Stomach smooth muscle (tissue), 2 donors: ENCODE results near the gene NOS3.

Experiments used
- H3K27ac ChIP-seq: one replicate; pipeline ENCODE4 v1.7.0; 2013; ENCODE audit warnings: mild to moderate bottlenecking, low read length, inconsistent platforms
- H3K27me3 ChIP-seq, 2 donors: one replicate each; pipeline ENCODE4 v1.7.0; 2013; ENCODE audit warnings: low read length in 2 of 2; ENCODE audit not compliant: insufficient read depth in 2 of 2, control insufficient read depth in 1 of 2
- H3K36me3 ChIP-seq, 2 donors: one replicate each; pipeline ENCODE4 v1.7.0; 2013; ENCODE audit warnings: low read length in 2 of 2; ENCODE audit not compliant: control insufficient read depth in 2 of 2, insufficient read depth in 2 of 2
- H3K4me1 ChIP-seq: one replicate; pipeline ENCODE4 v1.7.0; 2013; ENCODE audit warnings: low read length; ENCODE audit not compliant: control insufficient read depth, insufficient read depth
- H3K4me3 ChIP-seq, 2 donors: one replicate each; pipeline ENCODE4 v1.7.0; 2013; ENCODE audit warnings: low read length in 2 of 2
- H3K9ac ChIP-seq, 2 donors: one replicate each; pipeline ENCODE4 v1.7.0; 2013; ENCODE audit warnings: low read length in 2 of 2, mild to moderate bottlenecking in 1 of 2
- H3K9me3 ChIP-seq, 2 donors: one replicate each; pipeline ENCODE4 v1.7.0; 2013; ENCODE audit warnings: low read length in 2 of 2; ENCODE audit not compliant: control insufficient read depth in 2 of 2
- donor health status: healthy.
- donor health status: Pancreatic carcinoma.

Gene NOS3

DNA sequence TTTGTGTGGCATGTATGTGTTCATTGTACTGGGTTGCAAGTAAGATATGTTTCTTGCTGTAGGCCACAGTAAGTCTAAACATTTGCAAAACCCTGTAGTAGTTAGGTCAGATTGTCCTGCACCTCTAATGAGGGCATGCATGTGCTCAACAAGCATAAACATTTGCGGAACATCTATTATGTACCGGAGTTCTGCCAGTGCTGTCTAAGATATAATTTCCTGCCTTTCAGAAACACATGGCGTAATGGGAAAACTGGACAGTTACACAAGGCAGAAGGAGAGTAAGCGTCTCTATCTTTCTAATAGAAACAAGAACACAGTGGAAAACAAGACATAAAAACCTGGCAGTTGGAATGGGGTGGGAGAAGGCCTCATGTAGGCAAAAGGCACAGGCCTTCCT, 40.2 kb downstream of the NOS3 start:
- H3K36me3 ChIP-seq, result peaks cover 11 to 15% of the 10 kb centered on the region in 2 donors
- no peak overlapping the region for H3K4me3 ChIP-seq
- no peaks in the 10 kb centered on the region for H3K9me3 ChIP-seq
- peaks cover 14% of the 10 kb centered on the region for H3K4me1 ChIP-seq
- peak overlapping the region; percentile 33 for H3K27ac ChIP-seq
- H3K27me3 ChIP-seq, result no peaks in the 10 kb centered on the region
- no peak overlapping the region for H3K9ac ChIP-seq

DNA sequence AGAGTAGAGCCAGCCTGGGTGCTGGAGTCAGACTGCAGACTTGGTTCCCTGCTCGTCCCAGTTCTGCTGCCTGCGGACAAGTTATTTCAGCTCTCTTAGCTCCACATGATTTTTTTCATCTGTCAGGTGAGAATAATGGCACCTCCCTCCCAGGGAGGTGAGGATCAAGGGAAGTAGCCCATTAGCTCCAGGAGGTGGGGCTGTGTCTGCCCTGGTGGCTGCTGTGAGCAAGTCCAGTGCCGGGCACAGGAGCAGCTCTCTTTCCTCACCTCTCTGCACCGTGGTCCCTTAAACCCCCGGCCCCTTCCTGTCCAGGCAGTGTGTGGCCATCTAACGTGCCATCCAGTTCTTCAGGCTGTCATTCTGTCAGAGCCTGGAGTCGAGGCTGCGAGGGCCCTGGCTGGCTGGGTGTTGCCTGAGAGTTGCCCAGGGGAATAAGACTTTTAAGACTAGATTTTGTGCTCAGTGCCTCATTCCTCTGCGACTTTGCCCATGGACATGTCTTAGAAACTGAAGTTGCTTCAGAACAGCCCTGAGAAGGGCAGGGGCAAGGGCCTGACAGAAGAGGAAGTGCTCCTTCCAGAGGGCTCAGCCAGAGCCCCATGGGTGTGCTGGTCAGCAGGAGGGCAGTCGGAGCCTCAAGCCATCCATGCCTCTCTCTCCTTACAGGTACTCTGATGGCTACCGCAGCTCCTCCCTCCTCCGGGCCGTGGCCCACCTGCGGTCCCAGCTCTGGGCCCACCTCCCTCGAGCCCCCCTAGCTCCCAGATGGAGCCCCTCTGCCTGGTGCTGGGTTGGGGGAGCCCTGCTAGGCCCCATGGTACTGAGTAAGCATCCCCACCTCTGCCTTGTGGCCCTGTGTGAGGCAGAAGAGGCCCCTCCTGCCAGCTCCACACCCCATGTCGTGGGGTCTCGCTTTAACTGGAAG, 42.4 kb downstream of the NOS3 start:
- Histone ChIP-seq H3K9me3 (no peaks in the 10 kb centered on the region), H3K4me3 (no peak overlapping the region), H3K4me1 (peaks cover 9% of the 10 kb centered on the region), H3K27me3 (no peaks in the 10 kb centered on the region), H3K36me3 (peaks cover 18 to 24% of the 10 kb centered on the region in 2 donors), H3K27ac (no peak overlapping the region), H3K9ac (no peak overlapping the region)

DNA sequence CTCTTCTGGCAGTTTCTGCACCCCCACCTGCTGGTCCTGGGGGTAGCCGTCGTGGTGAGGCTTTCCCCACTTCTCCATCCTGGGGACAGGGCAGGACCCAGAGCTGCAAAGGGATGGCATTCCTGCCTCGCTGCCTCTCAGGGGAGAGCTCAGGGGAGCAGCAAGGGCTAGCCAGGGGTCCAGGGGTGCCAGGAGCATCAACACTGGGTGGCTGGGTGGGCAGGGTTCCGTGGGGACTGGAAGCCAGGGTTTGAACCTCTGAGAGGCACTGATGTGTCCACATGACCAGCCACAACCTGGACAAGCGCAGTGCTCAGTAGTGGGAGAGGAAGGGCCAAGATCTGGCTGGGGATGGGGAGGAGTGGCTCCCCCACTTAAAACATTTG, 43.0 kb downstream of the NOS3 start:
- H3K9me3 ChIP-seq, result no peaks in the 10 kb centered on the region
- no peaks in the 10 kb centered on the region for H3K27me3 ChIP-seq
- H3K36me3 ChIP-seq, result peaks cover 18 to 24% of the 10 kb centered on the region in 2 donors
- no peak overlapping the region for H3K27ac ChIP-seq
- H3K9ac ChIP-seq, result no peak overlapping the region
- H3K4me1 ChIP-seq, result peaks cover 9% of the 10 kb centered on the region
- no peak overlapping the region for H3K4me3 ChIP-seq

DNA sequence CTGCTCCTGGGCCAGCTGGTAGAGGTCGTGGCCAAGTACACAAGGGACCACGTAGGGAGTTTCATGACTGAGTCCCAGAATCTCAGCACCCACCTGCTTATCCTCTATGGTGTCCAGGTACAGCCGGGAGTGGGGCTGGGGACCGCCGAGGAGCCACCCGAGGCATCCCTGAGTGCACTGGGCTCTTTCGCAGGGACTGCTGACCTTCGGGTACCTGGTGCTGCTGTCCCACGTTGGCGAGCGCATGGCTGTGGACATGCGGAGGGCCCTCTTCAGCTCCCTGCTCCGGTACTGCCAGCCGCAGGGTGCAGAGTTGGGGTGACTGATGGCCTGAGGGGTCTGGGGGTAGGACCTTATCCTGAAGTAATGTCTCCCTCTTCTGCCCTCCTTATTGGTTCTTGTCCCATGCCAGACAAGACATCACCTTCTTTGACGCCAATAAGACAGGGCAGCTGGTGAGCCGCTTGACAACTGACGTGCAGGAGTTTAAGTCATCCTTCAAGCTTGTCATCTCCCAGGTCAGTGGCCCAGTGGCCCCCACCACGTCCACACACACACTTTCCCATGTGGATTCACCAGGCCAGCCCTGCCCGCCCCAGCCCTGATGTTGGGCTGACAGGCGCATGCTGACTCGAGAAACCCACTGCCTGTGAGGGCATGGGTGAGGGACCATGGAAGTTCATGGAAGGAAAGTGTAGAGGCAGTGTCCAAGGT, 43.7 kb downstream of the NOS3 start:
- H3K9me3 ChIP-seq, result no peaks in the 10 kb centered on the region
- no peak overlapping the region for H3K4me3 ChIP-seq
- H3K9ac ChIP-seq, result no peak overlapping the region
- peaks cover 10% of the 10 kb centered on the region for H3K4me1 ChIP-seq
- no peak overlapping the region for H3K27ac ChIP-seq
- no peaks in the 10 kb centered on the region for H3K27me3 ChIP-seq
- peaks cover 18 to 24% of the 10 kb centered on the region in 2 donors for H3K36me3 ChIP-seq

DNA sequence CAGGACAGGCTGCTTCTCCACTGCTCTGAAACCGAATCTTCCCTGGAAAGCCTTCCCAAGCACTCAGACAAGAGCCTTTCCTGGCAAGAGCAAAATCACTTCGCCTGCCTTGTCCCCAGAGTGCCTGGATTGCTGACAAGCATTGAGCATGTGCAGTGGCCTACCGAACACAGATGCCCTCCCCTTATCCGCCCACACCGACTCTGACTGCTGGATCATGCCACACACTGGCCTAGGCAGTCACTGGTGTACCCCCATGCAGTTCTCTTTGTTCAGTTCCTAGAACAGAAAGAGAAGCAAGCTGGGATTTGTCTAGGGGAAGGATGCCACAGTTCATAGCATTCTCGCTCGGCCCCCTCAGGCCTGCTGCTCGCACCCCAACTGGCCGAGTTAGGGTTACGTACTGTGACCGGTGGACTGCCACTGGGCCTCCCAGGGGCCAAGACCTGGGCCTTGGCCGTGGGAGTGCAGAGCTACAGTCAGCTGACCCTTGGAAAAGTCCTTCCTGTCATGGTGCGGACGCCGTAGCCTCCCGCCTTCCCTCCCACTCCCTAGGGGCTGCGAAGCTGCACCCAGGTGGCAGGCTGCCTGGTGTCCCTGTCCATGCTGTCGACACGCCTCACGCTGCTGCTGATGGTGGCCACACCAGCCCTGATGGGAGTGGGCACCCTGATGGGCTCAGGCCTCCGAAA, 44.4 kb downstream of the NOS3 start:
- Histone ChIP-seq H3K4me1 (peaks cover 10% of the 10 kb centered on the region), H3K9me3 (no peaks in the 10 kb centered on the region), H3K36me3 (peaks cover 18 to 25% of the 10 kb centered on the region in 2 donors), H3K4me3 (no peak overlapping the region), H3K9ac (no peak overlapping the region), H3K27me3 (no peaks in the 10 kb centered on the region), H3K27ac (no peak overlapping the region)

DNA sequence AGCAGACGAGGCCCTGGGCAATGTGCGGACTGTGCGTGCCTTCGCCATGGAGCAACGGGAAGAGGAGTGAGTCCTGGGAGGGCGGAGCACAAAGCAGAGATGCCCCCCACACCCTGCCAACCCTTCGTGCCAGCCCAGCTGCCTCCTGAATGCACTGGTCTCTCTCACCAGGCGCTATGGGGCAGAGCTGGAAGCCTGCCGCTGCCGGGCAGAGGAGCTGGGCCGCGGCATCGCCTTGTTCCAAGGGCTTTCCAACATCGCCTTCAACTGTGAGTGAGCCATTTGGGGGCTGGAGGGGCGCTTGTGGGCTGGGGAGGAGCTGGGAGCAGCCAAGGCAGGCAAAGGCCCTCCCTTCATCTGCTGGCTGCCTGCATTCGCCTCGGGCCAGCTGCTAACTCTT, 45.1 kb downstream of the NOS3 start:
- Histone ChIP-seq H3K9me3 (no peaks in the 10 kb centered on the region), H3K4me3 (no peak overlapping the region), H3K27ac (no peak overlapping the region), H3K9ac (no peak overlapping the region), H3K4me1 (peaks cover 10% of the 10 kb centered on the region), H3K27me3 (no peaks in the 10 kb centered on the region), H3K36me3 (peaks cover 18 to 25% of the 10 kb centered on the region in 2 donors)

DNA sequence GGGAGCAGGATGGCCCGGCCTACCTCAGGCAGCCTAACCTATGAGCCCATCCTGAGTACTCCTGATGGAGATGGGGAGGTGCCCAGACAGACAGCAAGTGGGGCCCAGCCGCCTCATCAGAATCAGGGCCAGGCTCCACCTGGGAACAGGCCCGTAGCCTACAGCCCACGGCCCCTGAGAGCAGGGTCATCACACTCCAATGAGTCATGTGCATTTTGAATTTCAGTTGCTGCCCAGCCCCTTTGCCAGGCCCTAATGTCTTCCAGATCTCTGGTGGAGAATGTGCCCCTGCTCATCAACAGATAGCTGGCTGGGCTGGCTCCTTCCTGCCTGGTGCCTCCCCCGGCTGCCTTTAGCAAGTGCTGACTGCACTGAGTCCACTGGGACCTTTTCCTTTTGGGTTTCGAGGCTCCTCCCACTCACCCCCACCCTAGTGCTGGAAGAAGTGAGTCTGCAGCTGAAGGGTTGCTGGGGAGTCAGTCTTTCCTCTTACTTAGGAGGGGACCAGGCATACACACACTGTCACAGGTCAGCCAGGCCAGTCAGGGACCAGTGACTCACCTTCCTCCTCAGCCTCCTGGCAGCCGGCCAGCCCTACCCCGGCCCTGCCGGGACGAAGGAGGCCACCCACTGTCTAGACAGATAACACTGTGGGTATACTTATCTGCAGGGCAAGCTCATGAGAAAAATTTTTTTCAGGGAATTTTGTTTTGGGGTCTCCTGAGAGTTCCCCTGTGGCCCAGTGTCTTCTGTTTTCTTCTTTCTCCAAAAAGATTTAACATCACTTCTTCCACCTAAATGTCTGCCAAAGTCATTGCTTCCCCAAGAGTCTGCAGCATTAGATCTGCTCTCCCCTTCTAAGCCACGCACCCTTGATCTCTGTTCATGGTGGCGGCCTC, 48.4 kb downstream of the NOS3 start:
- peaks cover 10% of the 10 kb centered on the region for H3K4me1 ChIP-seq
- H3K4me3 ChIP-seq, result no peak overlapping the region
- H3K36me3 ChIP-seq, result peaks cover 29 to 35% of the 10 kb centered on the region in 2 donors
- H3K9ac ChIP-seq, result no peak overlapping the region
- H3K27me3 ChIP-seq, result no peaks in the 10 kb centered on the region
- no peak overlapping the region for H3K27ac ChIP-seq
- no peaks in the 10 kb centered on the region for H3K9me3 ChIP-seq

DNA sequence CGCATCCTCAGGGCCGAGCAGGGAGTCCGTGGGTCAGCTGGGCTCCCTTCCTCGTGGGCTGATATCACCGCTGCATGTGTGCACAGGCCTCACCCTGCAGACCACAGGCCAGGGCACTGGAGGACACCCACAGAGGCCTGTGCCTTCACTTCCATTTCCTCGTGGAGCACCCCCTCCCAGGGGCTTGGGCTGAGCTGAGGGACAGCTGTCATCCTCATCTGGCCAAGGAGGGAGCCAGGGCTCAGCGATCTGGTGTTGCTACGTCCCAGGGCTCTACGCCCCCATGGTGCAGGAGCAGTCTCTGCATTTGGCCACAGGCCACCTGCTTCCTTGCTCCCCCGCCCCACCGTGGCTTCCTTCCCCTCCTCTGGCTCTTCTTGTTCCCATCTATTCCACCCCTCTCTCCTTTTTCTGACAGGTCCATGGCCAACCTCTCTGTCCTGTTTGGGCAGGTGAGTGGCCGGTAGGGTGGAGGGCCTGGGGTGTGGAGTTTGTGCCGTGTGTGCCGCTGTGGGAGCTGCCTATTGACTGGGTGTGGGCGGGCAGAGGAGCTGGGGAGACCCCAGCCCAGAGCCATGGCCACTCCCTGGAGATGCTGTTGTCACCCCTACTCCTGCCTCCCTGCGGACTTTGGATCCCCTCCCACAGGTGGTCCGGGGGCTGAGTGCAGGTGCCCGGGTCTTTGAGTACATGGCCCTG, 49.2 kb downstream of the NOS3 start:
- no peaks in the 10 kb centered on the region for H3K9me3 ChIP-seq
- peaks cover 27 to 37% of the 10 kb centered on the region in 2 donors for H3K36me3 ChIP-seq
- H3K27ac ChIP-seq, result no peak overlapping the region

DNA sequence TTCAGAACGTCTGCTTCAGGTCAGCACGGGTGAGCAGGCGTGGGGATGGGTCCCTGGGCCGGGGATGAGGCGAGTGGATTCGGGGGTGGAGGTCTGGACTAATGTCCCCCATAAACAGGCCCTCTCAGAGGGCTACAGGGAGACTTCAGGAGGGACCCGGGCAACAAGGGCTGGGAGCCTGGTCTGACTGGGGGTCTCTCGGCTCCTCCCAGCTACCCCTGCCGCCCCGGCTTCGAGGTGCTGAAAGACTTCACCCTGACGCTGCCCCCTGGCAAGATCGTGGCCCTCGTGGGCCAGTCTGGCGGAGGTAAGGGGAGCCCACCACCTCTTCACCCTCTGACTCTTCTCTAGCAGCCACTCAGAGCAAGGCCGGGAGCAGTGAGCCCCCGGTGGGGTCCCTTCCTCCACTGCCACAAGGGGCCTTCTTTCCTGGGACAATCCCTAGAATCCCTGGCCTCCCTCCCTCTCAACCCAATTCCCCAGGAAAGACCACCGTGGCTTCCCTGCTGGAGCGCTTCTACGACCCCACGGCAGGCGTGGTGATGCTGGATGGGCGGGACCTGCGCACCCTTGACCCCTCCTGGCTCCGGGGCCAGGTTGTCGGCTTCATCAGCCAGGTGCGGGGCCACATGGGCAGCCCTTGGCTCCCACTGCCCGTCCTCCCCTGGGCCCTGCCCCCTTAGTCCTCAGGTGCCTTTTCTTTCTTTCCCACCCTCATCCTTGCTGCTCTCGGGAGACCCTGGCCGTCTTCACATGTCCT, 50.0 kb downstream of the NOS3 start:
- Histone ChIP-seq H3K4me3 (no peak overlapping the region), H3K4me1 (peaks cover 10% of the 10 kb centered on the region), H3K36me3 (peaks cover 20 to 31% of the 10 kb centered on the region in 2 donors), H3K9ac (no peak overlapping the region), H3K27me3 (no peaks in the 10 kb centered on the region), H3K27ac (no peak overlapping the region), H3K9me3 (no peaks in the 10 kb centered on the region)

More for the DNA sequence above, 49.2 kb downstream of the NOS3 start:
- Histone ChIP-seq H3K9ac (no peak overlapping the region), H3K4me1 (peaks cover 10% of the 10 kb centered on the region), H3K4me3 (no peak overlapping the region), H3K27me3 (no peaks in the 10 kb centered on the region)
